ENCODE results near the gene SND1.

Gene SND1

DNA sequence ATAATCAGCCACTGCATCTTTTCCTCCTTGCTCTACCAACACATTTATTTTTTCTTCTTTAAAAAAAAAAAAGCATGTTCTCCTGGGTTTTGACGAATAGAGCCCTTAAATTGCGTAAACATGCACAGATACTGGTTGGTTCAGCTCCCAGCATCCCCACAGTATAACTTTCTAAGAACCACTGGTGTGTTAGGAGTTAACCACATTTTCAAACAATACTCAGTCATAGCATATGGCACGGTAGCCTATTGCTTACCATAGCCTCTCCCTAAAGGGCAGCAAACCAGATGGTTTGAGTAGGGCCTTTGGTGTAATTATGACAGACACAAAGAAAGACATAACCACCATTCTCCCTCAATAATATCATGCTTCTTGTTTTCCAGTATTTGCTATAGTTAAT lies 234.3 kb downstream of the SND1 start:
- no peak for DNase-seq (ENCODE audit: low read depth)
- no peak overlapping the region for H3K4me3 ChIP-seq (ENCODE audit: low read depth, low read length)
- TF ChIP-seq CTCF (IDR thresholded peaks at IDR 0.05; ENCODE audit: insufficient read depth, low read depth, low read length, missing control alignments): no peak

DNA sequence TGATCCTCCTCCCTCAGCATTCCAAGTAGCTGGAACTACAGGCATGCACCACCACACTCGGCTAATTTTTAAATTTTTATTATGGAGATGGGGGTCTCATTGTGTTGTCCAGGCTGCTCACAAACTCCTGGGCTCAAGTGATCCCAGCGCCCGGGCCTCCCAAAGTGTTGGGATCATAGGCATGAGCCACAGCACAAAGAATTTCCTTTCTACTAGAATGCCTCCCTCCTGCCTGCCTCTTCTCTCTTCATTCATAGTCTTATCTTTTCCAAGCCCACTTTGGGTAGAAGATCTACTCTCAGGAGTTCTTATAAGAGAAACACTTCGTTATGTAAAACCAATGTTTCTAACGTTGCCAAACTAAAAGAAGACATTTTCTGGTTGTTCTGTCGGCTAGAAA lies 235.1 kb downstream of the SND1 start:
- no peak for DNase-seq (ENCODE audit: low read depth)
- H3K4me3 ChIP-seq (ENCODE audit: low read depth, low read length): no peak overlapping the region
- no peak for TF ChIP-seq CTCF (IDR thresholded peaks at IDR 0.05; ENCODE audit: insufficient read depth, low read depth, low read length, missing control alignments)

DNA sequence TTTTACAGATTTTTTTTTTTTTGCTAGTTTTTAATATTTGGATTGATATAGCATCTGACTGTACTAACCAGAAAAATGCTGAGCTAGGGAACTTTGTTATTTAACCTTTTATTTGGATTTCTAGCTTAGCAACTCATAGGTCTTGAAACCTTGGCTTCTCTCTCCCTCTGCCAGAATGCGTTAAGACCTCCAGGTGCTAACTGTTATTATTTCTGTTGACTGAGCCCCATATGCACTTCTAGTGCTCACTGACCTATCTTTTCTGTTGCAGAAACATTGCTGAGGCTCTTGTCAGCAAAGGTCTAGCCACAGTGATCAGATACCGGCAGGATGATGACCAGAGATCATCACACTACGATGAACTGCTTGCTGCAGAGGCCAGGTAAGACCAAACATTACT lies 235.6 kb downstream of the SND1 start:
- TF ChIP-seq CTCF (IDR thresholded peaks at IDR 0.05; ENCODE audit: insufficient read depth, low read depth, low read length, missing control alignments): no peak
- no peak overlapping the region for H3K4me3 ChIP-seq (ENCODE audit: low read depth, low read length)
- no peak for DNase-seq (ENCODE audit: low read depth)

DNA sequence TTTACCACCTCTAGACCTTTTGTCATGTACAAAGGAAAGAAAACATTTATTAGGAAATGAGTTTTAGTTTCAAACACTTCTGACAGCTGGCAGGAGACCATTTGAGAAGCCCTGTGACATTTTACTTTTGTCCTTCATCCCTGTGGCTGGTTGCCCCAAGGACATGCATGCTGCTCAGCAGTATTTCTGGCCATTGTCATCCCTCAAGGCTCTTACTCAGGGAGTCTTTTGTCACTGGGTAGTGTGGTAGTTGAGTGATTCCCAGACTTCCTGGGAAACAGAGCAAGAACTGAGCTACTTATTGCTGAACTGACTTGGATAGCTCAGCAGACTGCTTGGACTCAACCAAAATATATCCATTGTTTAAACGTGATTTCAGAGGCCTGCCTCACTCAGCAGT lies 236.4 kb downstream of the SND1 start:
- H3K4me3 ChIP-seq (ENCODE audit: low read depth, low read length): no peak overlapping the region
- DNase-seq (ENCODE audit: low read depth): no peak
- TF ChIP-seq CTCF (IDR thresholded peaks at IDR 0.05; ENCODE audit: insufficient read depth, low read depth, low read length, missing control alignments): no peak

DNA sequence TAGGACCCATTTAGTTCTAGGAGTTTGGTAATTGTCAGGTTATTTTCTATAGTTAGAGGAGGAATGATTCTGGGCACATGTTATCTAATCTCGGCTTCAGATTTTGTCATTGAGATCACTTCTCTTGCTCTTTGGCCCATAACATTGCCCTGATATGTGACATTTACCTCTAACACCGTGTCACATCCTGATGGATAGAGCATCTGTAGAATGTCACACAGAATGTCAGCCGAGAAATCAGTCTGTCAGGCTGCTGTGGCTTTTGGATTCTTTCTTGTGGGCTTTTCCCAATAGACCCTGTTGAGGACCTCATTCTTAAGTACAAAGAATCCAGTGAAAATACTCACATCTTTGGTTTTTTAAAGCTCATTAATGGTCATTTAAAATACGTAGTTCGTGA lies 236.8 kb downstream of the SND1 start:
- H3K4me3 ChIP-seq (ENCODE audit: low read depth, low read length): no peak overlapping the region
- no peak for TF ChIP-seq CTCF (IDR thresholded peaks at IDR 0.05; ENCODE audit: insufficient read depth, low read depth, low read length, missing control alignments)
- DNase-seq (ENCODE audit: low read depth): no peak

GRCh38 chr7:127889677-127890076 lies 237.7 kb downstream of the SND1 start:
- no peak for TF ChIP-seq CTCF (IDR thresholded peaks at IDR 0.05; ENCODE audit: insufficient read depth, low read depth, low read length, missing control alignments)
- DNase-seq (ENCODE audit: low read depth): no peak

DNA sequence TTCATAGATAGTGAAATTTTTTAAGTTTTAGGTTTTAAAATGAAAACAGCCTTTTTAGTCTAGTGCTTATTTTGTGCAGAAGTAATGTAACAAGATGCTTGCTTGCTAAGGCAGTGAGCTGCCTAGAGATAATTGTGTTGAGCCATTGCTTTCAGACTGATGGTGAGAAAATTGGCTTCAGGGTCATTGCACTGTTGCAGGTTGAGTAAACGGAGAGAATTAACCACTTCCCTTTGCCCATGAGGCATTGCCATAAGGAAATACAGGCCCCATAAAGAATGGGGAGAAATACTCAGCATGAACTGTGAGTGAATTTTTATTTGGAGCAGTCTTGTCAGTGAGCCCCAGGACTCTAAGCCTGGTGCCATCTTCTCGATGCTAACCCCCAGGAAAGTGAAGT lies 238.7 kb downstream of the SND1 start:
- DNase-seq (ENCODE audit: low read depth): no peak
- H3K4me3 ChIP-seq (ENCODE audit: low read depth, low read length): no peak overlapping the region
- no peak for TF ChIP-seq CTCF (IDR thresholded peaks at IDR 0.05; ENCODE audit: insufficient read depth, low read depth, low read length, missing control alignments)

More at GRCh38 chr7:127889677-127890076, 237.7 kb downstream of the SND1 start:
- H3K4me3 ChIP-seq (ENCODE audit: low read depth, low read length): no peak overlapping the region
